Uterus (tissue), 4 donors: Measurements from ENCODE around the gene SLC12A1. TPM values are rescaled to one million over a fixed set of nuclear protein-coding genes. Genes with fewer than 3 reads are reported as not detected.

ENCODE experiments used
- DNase-seq, 2 donors: peaks; one replicate each; pipeline ENCODE4 v3.0.0-alpha.2; 2019 to 2020
- H3K27ac ChIP-seq, 2 donors: fragments of 200-600 bp; sonication (generic); 1 replicate in 1 of 2; 2 replicates in 1 of 2; pipeline ENCODE4 v1.5.1; 2016 to 2018
- H3K27me3 ChIP-seq, 2 donors: fragments of 200-600 bp; sonication (generic); one replicate each; pipeline ENCODE4 v1.5.1; 2018 to 2019; ENCODE audit warnings: control low read depth in 1 of 2
- H3K36me3 ChIP-seq, 2 donors: fragments of 200-600 bp; sonication (generic); one replicate each; pipeline ENCODE4 v1.5.1; 2019; ENCODE audit warnings: control low read depth in 1 of 2
- H3K4me1 ChIP-seq, 2 donors: fragments of 200-600 bp; sonication (generic); one replicate each; pipeline ENCODE4 v1.5.1; 2018 to 2019; ENCODE audit warnings: control low read depth in 1 of 2
- H3K4me3 ChIP-seq, 2 donors: fragments of 200-600 bp; sonication (generic); 1 replicate in 1 of 2; 2 replicates in 1 of 2; pipeline ENCODE4 v1.5.1; 2018 to 2019; ENCODE audit warnings: mild to moderate bottlenecking in 1 of 2
- H3K9me3 ChIP-seq, 2 donors: fragments of 200-600 bp; sonication (generic); one replicate each; pipeline ENCODE4 v1.5.1; 2019; ENCODE audit warnings: control low read depth in 1 of 2
- POLR2A ChIP-seq, 2 donors: fragments of 450-650 bp; IDR thresholded peaks; one replicate each; pipeline ENCODE4 v1.6.1; 2016; ENCODE audit warnings: antibody characterized with exemption in 2 of 2, mild to moderate bottlenecking in 1 of 2, moderate library complexity in 1 of 2
- intact Hi-C: fragments of 100-400 bp; cut with DNase I; formaldehyde crosslinking; loops from one replicate; pipeline ENCODE4 v1.15.1; 2023; ENCODE audit warnings: low total_unique reads
- total RNA-seq, 4 donors: library from RNA; depleted of rRNA in 3 of 4; stranded (reverse); fragments of >200 nt in 3 of 4; gene quantifications; one replicate each; pipeline versions ENCODE4 v1.1.0 to v1.2.4, GENCODE V29; 2014 to 2023
- TF ChIP-seq, protein P1 (sequence below), 4 experiments: fragments of 200-600 bp in 2 of 4; fragments of 450-650 bp in 2 of 4; sonication (generic) in 2 of 4; IDR thresholded peaks; one replicate each; pipeline ENCODE4 v1.5.1; 2016 to 2019; ENCODE audit warnings: antibody characterized with exemption in 4 of 4, mild to moderate bottlenecking in 2 of 4, moderate library complexity in 1 of 4
- donor health status: DM: yes; HTN: yes; CAD: no.

The SLC12A1 gene
- total RNA-seq, 4 donors from 2014 or later: 0.41 TPM; not detected in 3

DNA sequence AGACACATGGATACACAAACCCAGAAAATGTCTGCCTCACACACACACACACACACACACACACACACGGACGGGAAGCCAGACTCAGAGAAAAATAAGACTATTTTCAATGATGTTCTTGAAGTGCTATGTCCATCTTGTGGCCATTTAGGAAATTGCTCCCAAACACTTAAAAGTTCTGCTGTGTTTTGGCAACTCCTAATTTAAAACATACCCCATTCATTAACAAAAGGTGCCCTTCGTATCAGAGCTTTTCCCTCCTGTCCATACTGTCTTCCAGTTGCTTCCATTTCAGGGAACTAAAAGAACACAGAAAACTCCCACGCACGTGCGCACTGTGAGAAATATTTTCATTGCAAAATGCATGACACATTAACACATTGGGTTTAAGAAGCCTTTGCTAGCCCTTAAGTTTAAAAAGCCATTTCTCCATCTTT is 44.6 kb downstream of the SLC12A1 start:
- intact Hi-C loops: no loop called here
- TF ChIP-seq, protein P1, sequence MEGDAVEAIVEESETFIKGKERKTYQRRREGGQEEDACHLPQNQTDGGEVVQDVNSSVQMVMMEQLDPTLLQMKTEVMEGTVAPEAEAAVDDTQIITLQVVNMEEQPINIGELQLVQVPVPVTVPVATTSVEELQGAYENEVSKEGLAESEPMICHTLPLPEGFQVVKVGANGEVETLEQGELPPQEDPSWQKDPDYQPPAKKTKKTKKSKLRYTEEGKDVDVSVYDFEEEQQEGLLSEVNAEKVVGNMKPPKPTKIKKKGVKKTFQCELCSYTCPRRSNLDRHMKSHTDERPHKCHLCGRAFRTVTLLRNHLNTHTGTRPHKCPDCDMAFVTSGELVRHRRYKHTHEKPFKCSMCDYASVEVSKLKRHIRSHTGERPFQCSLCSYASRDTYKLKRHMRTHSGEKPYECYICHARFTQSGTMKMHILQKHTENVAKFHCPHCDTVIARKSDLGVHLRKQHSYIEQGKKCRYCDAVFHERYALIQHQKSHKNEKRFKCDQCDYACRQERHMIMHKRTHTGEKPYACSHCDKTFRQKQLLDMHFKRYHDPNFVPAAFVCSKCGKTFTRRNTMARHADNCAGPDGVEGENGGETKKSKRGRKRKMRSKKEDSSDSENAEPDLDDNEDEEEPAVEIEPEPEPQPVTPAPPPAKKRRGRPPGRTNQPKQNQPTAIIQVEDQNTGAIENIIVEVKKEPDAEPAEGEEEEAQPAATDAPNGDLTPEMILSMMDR (IDR thresholded peaks at IDR 0.05): peak; percentile 30 to 53 (median 38)
- TF ChIP-seq POLR2A (IDR thresholded peaks at IDR 0.05): no peak
- Histone ChIP-seq H3K4me1 (no peaks in the 10 kb centered on the region), H3K9me3 (no peaks in the 10 kb centered on the region), H3K36me3 (no peaks in the 10 kb centered on the region), H3K27me3 (peaks cover 0 to 4% of the 10 kb centered on the region in 2 donors), H3K27ac (no peak overlapping the region), H3K4me3 (no peak overlapping the region)
- no peak for DNase-seq

DNA sequence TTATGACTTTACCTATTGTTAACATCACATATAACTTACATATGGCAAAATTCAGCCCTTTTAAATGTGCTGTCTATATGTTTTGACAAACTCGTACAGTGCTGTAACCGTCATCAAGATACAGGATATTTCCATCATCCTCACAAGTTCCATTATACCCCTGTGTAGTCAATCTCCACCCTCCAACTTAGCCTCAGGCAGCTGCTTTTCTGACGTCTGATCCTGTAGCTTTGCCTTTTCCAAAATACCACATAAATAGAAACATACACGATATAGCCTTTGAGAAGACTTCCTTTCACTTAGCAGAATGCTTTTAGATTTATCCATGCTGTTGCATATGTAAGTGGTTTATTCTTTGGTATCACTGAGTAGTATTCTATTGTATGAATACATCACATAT is 47.1 kb downstream of the SLC12A1 start:
- no peak for DNase-seq
- no peaks in the 10 kb centered on the region for H3K9me3 ChIP-seq
- H3K36me3 ChIP-seq: no peaks in the 10 kb centered on the region
- H3K4me3 ChIP-seq: no peak overlapping the region
- TF ChIP-seq POLR2A (IDR thresholded peaks at IDR 0.05): no peak
- TF ChIP-seq, protein P1 (IDR thresholded peaks at IDR 0.05): no peak
- H3K4me1 ChIP-seq: no peaks in the 10 kb centered on the region
- peaks cover 0 to 4% of the 10 kb centered on the region in 2 donors for H3K27me3 ChIP-seq
- intact Hi-C loops: no loop called here
- no peak overlapping the region for H3K27ac ChIP-seq

DNA sequence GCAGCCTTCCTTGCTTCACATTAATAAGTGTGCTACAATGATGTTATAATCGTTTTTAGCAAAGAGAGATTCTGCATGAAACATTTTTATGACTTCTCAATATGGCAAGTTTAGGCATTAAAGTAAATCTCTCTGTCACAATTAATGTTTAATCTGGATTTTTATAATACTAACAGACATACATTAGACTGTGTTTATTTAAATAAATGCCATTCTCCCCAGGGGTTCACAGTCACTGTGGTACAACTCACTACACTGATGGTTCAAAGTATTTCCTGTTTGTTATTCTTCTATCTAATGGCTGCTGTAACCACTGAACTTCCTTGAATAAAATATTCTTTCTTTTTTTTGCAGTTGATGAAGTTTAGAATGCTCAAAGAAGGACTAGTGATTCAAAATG is 59.0 kb downstream of the SLC12A1 start:
- TF ChIP-seq POLR2A (IDR thresholded peaks at IDR 0.05): no peak
- TF ChIP-seq, protein P1 (IDR thresholded peaks at IDR 0.05): no peak
- Histone ChIP-seq H3K36me3 (no peaks in the 10 kb centered on the region), H3K9me3 (no peaks in the 10 kb centered on the region), H3K4me3 (no peak overlapping the region), H3K4me1 (no peaks in the 10 kb centered on the region), H3K27ac (no peak overlapping the region), H3K27me3 (no peaks in the 10 kb centered on the region)
- intact Hi-C loops: no loop called here
- DNase-seq: no peak

DNA sequence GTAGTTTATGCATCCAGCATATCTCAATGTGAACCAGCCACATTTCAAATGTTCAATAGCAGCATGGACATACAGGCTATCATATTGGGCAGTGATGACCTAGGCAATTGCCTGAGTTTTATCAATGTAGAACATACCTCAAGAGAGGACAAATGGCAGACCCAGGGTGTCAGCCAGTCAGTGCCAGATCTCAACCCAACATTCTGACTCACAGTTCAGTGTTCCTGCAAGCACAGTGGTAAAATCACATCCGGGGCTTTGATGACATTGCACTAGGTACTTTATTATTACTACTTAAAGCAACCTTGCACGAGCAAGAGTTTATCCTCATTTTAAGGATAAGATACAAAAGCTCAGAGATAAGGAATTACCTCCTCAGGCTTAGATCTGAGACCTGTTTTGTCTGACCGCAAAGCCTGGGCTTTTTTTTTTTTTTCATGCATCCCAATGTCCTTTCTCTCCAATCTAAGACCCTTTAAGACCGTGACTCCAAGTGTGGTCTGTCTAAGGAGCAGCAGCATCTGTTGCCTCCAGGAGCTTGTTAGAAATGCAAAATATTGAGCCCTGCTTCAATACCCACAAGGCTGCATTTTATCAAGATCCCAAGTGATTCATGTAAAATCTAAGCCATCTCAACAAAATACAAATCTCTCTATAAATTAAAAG is 60.1 kb downstream of the SLC12A1 start:
- H3K27ac ChIP-seq: no peak overlapping the region
- TF ChIP-seq POLR2A (IDR thresholded peaks at IDR 0.05): no peak
- TF ChIP-seq, protein P1 (IDR thresholded peaks at IDR 0.05): no peak
- no peak overlapping the region for H3K4me3 ChIP-seq
- H3K9me3 ChIP-seq: no peaks in the 10 kb centered on the region
- no peaks in the 10 kb centered on the region for H3K4me1 ChIP-seq
- no peaks in the 10 kb centered on the region for H3K27me3 ChIP-seq
- H3K36me3 ChIP-seq: no peaks in the 10 kb centered on the region
- intact Hi-C loops: no loop called here
- DNase-seq: no peak

DNA sequence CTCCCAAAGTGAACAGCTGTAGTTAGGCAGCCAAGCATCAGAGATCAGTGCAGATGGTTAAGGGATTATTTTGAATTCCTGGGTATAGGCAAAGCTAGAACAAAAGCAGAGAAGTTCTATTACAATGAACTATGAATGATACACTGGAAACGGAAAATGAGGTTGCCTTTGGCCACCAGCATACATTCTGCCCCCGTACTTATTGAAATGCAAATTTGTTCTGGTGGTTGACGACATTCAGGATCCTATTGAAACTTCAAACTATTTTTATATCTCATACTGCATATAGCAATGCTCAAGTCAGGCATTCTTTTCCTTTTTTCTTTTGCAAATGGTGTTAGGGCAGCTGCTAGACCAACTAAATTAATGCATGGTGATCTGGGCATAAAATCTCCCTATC is 61.7 kb downstream of the SLC12A1 start:
- no peaks in the 10 kb centered on the region for H3K27me3 ChIP-seq
- intact Hi-C loops: no loop called here

More for the DNA sequence above, 61.7 kb downstream of the SLC12A1 start:
- H3K4me1 ChIP-seq: no peaks in the 10 kb centered on the region
- H3K36me3 ChIP-seq: no peaks in the 10 kb centered on the region
- no peak overlapping the region for H3K4me3 ChIP-seq
- DNase-seq: no peak
- TF ChIP-seq, protein P1 (IDR thresholded peaks at IDR 0.05): no peak
- TF ChIP-seq POLR2A (IDR thresholded peaks at IDR 0.05): no peak
- H3K9me3 ChIP-seq: no peaks in the 10 kb centered on the region
- no peak overlapping the region for H3K27ac ChIP-seq
